HUES48 (cell line): ENCODE results near the gene OR12D1.

Experiments used
- H3K27ac ChIP-seq: one replicate; pipeline ENCODE4 v1.7.0; 2013; ENCODE audit warnings: low read depth, low read length, inconsistent platforms
- H3K27me3 ChIP-seq: 2 replicates; pipeline ENCODE4 v1.6.1; 2013; ENCODE audit warnings: mild to moderate bottlenecking, low read length; ENCODE audit not compliant: control insufficient read depth, insufficient read depth
- H3K36me3 ChIP-seq: 2 replicates; pipeline ENCODE4 v1.6.1; 2013; ENCODE audit warnings: low read length; ENCODE audit not compliant: control insufficient read depth, insufficient read depth
- H3K4me1 ChIP-seq: 2 replicates; pipeline ENCODE4 v1.6.1; 2013; ENCODE audit warnings: mild to moderate bottlenecking, low read length; ENCODE audit not compliant: control insufficient read depth, insufficient read depth
- H3K4me3 ChIP-seq: 2 replicates; pipeline ENCODE4 v1.5.1; 2013; ENCODE audit warnings: mild to moderate bottlenecking, low read depth, low read length
- H3K9ac ChIP-seq: 2 replicates; pipeline ENCODE4 v1.6.1; 2013; ENCODE audit warnings: mild to moderate bottlenecking, low read depth, low read length, moderate library complexity
- H3K9me3 ChIP-seq: 2 replicates; pipeline ENCODE4 v1.6.1; 2013; ENCODE audit warnings: low read length; ENCODE audit not compliant: control insufficient read depth, insufficient read depth

The OR12D1 gene

GRCh38 chr6:29465279-29465678 is 50.6 kb downstream of the OR12D1 start:
- Histone ChIP-seq H3K36me3 (no peaks in the 10 kb centered on the region), H3K4me3 (no peak overlapping the region), H3K9me3 (no peaks in the 10 kb centered on the region), H3K27ac (no peak overlapping the region), H3K9ac (no peak overlapping the region), H3K27me3 (no peaks in the 10 kb centered on the region), H3K4me1 (no peaks in the 10 kb centered on the region)

- Histone ChIP-seq H3K4me1 (no peaks in the 10 kb centered on the region), H3K27ac (no peak overlapping the region), H3K4me3 (no peak overlapping the region), H3K9me3 (no peaks in the 10 kb centered on the region), H3K9ac (no peak overlapping the region), H3K36me3 (no peaks in the 10 kb centered on the region), H3K27me3 (no peaks in the 10 kb centered on the region)
Observed at GRCh38 chr6:29465801-29466200, 51.1 kb downstream of the OR12D1 start.

GRCh38 chr6:29466241-29466640 is 51.5 kb downstream of the OR12D1 start:
- no peak overlapping the region for H3K9ac ChIP-seq
- H3K9me3 ChIP-seq: no peaks in the 10 kb centered on the region

More at GRCh38 chr6:29466241-29466640, 51.5 kb downstream of the OR12D1 start:
- no peaks in the 10 kb centered on the region for H3K36me3 ChIP-seq
- H3K27ac ChIP-seq: no peak overlapping the region
- no peak overlapping the region for H3K4me3 ChIP-seq
- H3K27me3 ChIP-seq: no peaks in the 10 kb centered on the region
- no peaks in the 10 kb centered on the region for H3K4me1 ChIP-seq
